GM13977 (cell line): ENCODE measurements around the gene DGKI.

Experiments used
- DNase-seq: peaks from one replicate; pipeline ENCODE4 v3.0.0; 2012; ENCODE audit warnings: low spot score
- in situ Hi-C: fragments of 300-500 bp; cut with MboI; formaldehyde crosslinking; loops from one replicate; pipeline ENCODE4 v1.12.0; 2022; ENCODE audit warnings: low sequenced_read_pairs, low pct_unique_long_range_greater_than_20kb, mixed read lengths, inconsistent platforms; ENCODE audit not compliant: unreplicated experiment
- TF ChIP-seq, protein P1 (sequence below): IDR thresholded peaks from 2 replicates; pipeline ENCODE4 v1.5.1; 2012; ENCODE audit warnings: mild to moderate bottlenecking, control low read depth; ENCODE audit not compliant: insufficient read depth; ENCODE audit errors: extremely low read depth, missing control alignments

The DGKI gene

DNA sequence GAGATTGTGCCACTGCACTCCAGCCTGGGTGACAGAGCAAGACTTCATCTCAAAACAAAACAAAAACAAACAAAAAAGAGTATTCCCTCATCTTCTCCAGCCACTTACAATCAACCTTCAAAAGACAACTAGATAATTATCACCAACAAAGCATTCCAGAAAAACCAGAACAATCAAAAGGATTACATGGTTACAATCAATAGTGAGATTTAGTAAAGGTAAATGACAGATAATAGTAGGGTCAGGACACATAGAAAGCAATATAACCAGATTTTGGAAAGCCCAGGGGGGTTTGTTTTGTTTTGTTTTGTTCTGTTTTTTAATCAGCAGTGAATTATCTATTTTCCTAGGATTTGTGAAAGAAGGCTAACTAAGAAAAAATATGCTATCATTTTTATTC is 412.2 kb downstream of the DGKI start:
- DNase-seq, result no peak
- TF ChIP-seq, protein P1, sequence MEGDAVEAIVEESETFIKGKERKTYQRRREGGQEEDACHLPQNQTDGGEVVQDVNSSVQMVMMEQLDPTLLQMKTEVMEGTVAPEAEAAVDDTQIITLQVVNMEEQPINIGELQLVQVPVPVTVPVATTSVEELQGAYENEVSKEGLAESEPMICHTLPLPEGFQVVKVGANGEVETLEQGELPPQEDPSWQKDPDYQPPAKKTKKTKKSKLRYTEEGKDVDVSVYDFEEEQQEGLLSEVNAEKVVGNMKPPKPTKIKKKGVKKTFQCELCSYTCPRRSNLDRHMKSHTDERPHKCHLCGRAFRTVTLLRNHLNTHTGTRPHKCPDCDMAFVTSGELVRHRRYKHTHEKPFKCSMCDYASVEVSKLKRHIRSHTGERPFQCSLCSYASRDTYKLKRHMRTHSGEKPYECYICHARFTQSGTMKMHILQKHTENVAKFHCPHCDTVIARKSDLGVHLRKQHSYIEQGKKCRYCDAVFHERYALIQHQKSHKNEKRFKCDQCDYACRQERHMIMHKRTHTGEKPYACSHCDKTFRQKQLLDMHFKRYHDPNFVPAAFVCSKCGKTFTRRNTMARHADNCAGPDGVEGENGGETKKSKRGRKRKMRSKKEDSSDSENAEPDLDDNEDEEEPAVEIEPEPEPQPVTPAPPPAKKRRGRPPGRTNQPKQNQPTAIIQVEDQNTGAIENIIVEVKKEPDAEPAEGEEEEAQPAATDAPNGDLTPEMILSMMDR, result no peak
- in situ Hi-C loops, result no loop called here

DNA sequence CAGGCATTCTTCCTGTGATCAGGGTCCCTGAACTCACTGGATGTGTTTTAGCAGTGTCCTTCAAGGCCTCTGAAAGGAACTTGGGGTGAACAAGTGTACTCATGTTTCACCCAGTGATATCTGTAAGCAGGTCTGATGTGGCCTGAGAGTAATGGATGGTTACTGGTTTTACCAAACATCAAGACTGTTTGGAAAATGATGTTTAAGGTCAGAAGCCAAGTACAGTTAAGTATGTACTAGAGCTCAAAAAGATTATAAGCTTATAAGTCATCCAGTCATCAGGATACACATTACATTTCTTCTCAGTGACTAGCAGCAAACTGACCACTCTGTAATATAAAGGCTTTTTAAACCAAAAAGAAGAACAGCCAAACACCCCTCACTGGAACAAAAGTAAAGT is 423.5 kb downstream of the DGKI start:
- in situ Hi-C loops, result no loop called here
- no peak for DNase-seq

DNA sequence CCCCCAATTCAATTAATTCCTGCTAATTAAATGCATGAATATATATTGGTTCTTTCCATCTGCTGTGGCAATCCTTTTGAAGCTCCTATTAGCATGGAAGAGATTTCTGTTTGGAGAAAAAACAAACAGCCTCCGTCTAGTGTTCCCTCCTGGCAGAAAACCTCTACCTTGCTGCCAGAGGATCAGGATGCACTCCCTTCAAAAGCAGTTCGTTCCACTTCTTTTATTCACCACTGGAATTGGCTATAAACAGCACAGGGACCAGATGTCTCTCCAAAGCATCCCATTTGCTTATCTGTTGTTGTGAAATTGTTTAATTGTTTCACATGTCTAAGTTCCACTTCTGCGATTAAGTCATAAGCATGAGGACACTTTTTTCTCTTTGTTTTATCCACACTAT is 425.4 kb downstream of the DGKI start:
- TF ChIP-seq, protein P1, result no peak
- in situ Hi-C loops, result no loop called here
- no peak for DNase-seq

More for the DNA sequence above, 423.5 kb downstream of the DGKI start:
- TF ChIP-seq, protein P1, result no peak

DNA sequence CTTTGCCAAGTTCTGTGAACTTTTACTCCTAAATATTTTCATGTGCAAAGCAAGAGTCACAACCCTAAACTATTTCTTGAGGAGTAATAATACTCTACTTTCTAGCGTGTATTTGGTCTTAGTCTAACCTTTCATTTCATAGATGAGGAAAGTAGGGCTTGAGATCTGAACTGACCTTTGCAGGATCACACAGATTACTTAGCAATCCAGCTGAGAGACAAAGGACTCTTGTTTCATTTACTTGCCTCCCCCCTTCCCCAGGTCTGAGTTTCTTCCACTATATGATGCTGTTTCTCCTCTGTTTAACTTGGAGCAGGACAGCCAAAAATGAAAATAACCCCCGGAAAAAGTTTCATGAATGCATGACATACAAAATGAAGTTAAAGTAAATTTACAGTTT is 427.9 kb downstream of the DGKI start:
- TF ChIP-seq, protein P1, result no peak
- DNase-seq, result no peak
- in situ Hi-C loops, result no loop called here

- in situ Hi-C loops, result no loop called here
- TF ChIP-seq, protein P1, result no peak
These were observed 429.3 kb downstream of the DGKI start for GRCh38 chr7:137417464-137417863.

DNA sequence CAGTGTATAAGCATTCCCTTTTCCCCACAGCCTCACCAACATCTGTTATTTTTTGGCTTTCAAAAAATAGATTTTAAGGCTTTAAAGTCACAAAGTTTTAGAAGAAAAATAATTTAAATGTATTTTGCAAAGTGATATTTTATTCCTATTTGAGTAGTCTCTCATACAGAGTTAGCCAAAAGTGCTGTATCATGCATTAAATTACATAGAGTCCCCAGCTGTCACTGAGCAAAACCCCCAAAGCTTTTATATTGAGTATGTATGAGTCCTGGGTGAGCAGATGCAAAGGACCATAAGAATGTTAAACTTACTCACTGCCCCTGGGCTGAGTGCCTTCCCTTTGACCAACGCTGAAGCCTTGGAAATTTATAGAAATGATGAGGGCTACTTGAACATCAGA is 432.9 kb downstream of the DGKI start:
- no peak for DNase-seq
- TF ChIP-seq, protein P1, result no peak
- in situ Hi-C loops, result no loop called here

More at GRCh38 chr7:137417464-137417863, 429.3 kb downstream of the DGKI start:
- DNase-seq, result no peak

GRCh38 chr7:137411446-137411845 is 435.3 kb downstream of the DGKI start:
- TF ChIP-seq, protein P1, result no peak
- in situ Hi-C loops, result no loop called here
- no peak for DNase-seq
